ENCODE results near the gene ALOX15B. TPM values are rescaled to one million over a fixed set of nuclear protein-coding genes. Genes with fewer than 3 reads are reported as not detected.
"Not testable (repeated sequence)": the region's sequence is repeated elsewhere in the genome, so short reads cannot be mapped to it uniquely, and the experiment has no call there.

ALOX15B gene
- total RNA-seq, 1 donor from 2014 or later: 5.8 TPM

DNA sequence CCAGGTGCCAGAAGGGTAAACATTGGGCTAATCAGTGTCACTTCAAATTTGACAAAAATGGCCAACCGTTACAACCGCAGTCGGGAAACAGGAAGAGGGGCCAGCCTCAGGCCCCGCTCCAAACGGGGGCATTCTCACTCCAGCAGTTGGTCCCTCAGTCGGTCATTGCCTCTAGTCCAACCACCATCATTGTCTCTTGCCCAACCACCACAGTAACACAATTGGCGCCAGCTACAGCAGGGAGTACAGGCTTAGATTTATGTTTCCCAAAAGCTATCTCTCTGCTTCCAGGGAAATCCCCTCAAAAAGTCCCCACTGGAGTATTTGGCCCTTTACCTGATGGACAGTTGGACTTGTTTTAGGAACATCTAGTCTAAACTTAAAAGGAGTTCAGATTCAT, 20.3 kb downstream of the ALOX15B start:
- no peak for TF ChIP-seq CTCF (IDR thresholded peaks at IDR 0.05; ENCODE audit: insufficient read depth, low read length, severe bottlenecking)
- DNase-seq (ENCODE audit: low read depth) (no peak), FAIRE-seq (no peak)
- Histone ChIP-seq H3K27me3 (ENCODE audit: control insufficient read depth, insufficient read depth, low read length) (peaks cover 2% of the 10 kb centered on the region), H3K4me3 (ENCODE audit: low read depth, low read length) (no peak overlapping the region), H3K36me3 (ENCODE audit: control insufficient read depth, insufficient read depth, low read length) (no peaks in the 10 kb centered on the region)

- H3K27me3 ChIP-seq (ENCODE audit: control insufficient read depth, insufficient read depth, low read length): peaks cover 10% of the 10 kb centered on the region
- DNase-seq (ENCODE audit: low read depth): peak; percentile 57
- FAIRE-seq: no peak
Measured at GRCh38 chr17:8060274-8060673, 21.4 kb downstream of the ALOX15B start.

DNA sequence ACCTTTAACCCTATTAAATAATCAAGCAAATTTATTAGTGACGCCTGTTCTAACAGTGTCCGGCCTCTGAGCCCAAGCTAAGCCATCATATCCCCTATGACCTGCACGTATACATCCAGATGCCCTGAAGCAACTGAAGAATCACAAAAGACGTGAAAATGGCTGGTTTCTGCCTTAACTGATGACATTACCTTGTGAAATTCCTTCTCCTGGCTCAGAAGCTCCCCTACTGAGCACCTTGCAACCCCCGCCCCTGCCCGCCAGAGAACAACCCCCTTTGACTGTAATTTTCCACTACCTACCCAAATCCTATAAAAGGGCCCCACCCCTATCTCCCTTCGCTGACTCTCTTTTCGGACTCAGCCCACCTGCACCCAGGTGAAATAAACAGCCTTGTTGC, 23.0 kb downstream of the ALOX15B start:
- not testable (repeated sequence) for DNase-seq (ENCODE audit: low read depth); H3K36me3 ChIP-seq (ENCODE audit: control insufficient read depth, insufficient read depth, low read length); FAIRE-seq; H3K4me3 ChIP-seq (ENCODE audit: low read depth, low read length); H3K27me3 ChIP-seq (ENCODE audit: control insufficient read depth, insufficient read depth, low read length)

More at GRCh38 chr17:8060274-8060673, 21.4 kb downstream of the ALOX15B start:
- Histone ChIP-seq H3K4me3 (ENCODE audit: low read depth, low read length) (no peak overlapping the region), H3K36me3 (ENCODE audit: control insufficient read depth, insufficient read depth, low read length) (no peaks in the 10 kb centered on the region)
- TF ChIP-seq CTCF (IDR thresholded peaks at IDR 0.05; ENCODE audit: insufficient read depth, low read length, severe bottlenecking): peak; percentile 58

DNA sequence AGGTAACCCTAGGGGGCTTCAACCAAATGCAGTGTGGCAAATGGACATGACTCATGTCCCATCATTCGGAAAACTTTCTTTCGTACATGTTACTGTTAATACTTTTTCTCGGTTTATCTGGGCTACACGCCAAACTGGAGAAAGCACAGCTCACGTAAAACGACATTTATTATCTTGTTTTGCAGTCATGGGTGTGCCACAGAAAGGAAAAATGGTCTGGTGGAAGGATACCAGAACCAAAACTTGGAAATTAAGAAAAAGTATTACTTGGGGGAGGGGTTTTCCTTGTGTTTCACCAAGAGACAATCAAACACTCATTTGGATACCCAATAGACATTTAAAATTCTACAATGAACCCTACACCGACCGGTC, 23.6 kb downstream of the ALOX15B start:
- FAIRE-seq (no peak), DNase-seq (ENCODE audit: low read depth) (no peak)
- Histone ChIP-seq H3K36me3 (ENCODE audit: control insufficient read depth, insufficient read depth, low read length) (no peaks in the 10 kb centered on the region), H3K27me3 (ENCODE audit: control insufficient read depth, insufficient read depth, low read length) (peaks cover 10% of the 10 kb centered on the region), H3K4me3 (ENCODE audit: low read depth, low read length) (no peak overlapping the region)
- no peak for TF ChIP-seq CTCF (IDR thresholded peaks at IDR 0.05; ENCODE audit: insufficient read depth, low read length, severe bottlenecking)

DNA sequence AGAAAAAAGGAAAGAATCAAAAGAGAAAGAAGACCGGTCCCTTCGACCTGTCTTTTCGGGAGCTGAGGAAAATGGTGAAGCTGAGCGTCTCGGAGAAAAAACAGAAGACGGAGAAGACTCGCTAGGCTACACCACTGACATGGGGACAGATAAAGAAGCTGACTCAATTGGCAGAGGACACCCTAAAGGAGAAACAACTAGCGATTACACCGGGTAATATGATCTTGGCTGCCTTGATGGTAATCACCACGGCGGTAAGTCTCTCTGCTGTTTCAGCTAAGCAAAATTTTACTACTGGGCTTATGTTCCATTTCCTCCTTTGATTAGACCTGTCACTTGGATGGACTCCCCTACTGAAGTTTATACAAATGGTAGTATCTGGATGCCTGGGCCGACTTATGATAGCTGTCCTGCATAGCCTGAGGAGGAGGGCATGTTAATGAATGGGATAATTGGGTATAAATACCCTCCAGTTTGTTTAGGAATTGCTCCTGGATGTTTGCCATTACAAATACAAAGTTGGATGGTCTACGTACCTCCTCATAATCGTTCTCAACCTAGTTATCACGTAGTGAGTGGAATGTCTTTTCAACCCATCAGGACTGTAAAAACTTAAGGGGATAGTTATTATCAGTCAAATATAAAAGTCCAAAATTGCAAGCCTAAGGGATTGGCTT, 24.1 kb downstream of the ALOX15B start:
- TF ChIP-seq CTCF (IDR thresholded peaks at IDR 0.05; ENCODE audit: insufficient read depth, low read length, severe bottlenecking): no peak
- H3K36me3 ChIP-seq (ENCODE audit: control insufficient read depth, insufficient read depth, low read length): no peaks in the 10 kb centered on the region
- FAIRE-seq (no peak), DNase-seq (ENCODE audit: low read depth) (no peak)
- H3K4me3 ChIP-seq (ENCODE audit: low read depth, low read length): no peak overlapping the region
- H3K27me3 ChIP-seq (ENCODE audit: control insufficient read depth, insufficient read depth, low read length): peaks cover 10% of the 10 kb centered on the region

DNA sequence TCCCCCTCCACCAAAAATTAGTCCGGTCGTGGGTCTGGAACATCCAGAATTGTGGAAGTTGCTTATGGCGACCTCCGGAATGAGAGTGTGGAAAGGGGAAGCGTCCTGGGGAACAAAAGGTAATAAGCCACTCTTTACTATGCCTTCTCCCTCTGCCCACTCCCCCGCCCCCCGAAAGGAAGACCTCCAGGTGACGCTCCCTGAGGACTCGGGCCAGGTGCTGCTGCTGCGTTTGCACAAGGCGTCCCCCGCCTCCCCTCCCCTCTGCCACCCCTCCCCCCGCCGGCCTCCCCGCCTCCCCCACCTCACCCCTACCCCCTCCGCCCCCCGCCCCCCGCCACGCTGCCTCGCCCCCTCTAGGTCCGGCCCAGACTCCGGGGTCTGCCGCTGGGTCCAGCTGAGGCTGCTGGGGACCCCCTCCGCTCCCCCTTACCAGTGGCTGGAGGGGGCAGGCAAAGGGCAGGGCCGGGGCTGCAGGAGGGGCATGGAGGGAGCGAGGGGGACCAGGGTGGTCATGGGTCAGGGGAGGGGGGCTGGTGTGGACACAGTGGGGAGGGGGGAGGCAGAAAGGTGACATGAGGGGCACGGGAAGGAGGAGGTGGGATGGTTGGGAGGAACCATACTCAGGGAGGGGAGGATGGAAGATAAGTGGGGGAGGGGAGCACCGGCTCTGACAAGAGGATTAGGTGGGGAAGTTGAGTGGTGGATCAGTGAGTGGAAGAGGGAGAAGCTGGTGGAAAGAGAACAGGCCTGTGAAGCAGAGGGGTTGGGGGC, 25.1 kb downstream of the ALOX15B start:
- Histone ChIP-seq H3K36me3 (ENCODE audit: control insufficient read depth, insufficient read depth, low read length) (no peaks in the 10 kb centered on the region), H3K4me3 (ENCODE audit: low read depth, low read length) (no peak overlapping the region), H3K27me3 (ENCODE audit: control insufficient read depth, insufficient read depth, low read length) (peaks cover 10% of the 10 kb centered on the region)
- no peak for TF ChIP-seq CTCF (IDR thresholded peaks at IDR 0.05; ENCODE audit: insufficient read depth, low read length, severe bottlenecking)
- FAIRE-seq (no peak), DNase-seq (ENCODE audit: low read depth) (no peak)
